Heart left ventricle (tissue), 13 donors: ENCODE measurements around the gene NPIPB5.
"Not testable (repeated sequence)": the region's sequence is repeated elsewhere in the genome, so short reads cannot be mapped to it uniquely, and the experiment has no call there.

Source experiments
- POLR2A ChIP-seq, 2 donors: fragments of 450-650 bp; IDR thresholded peaks; one replicate each; pipeline ENCODE4 v1.6.1; 2017; ENCODE audit warnings: antibody characterized with exemption in 2 of 2, mild to moderate bottlenecking in 2 of 2, moderate library complexity in 2 of 2
- TF ChIP-seq, protein P1 (sequence below), 12 donors: fragments of 200-600 bp; sonication (generic) in 4 of 12; IDR thresholded peaks; one replicate each; pipeline versions ENCODE4 v1.5.0 to v1.8.0; 2018 to 2022; ENCODE audit warnings: antibody characterized with exemption in 12 of 12, mild to moderate bottlenecking in 5 of 12
- donor health status: ischemic (EF 13 %, LVEDD 7.1; RV severe dilation, severe dysfunction).
- donor health status: DM: no; HTN: yes; CAD: no.
- donor health status: DM: no; HTN: no; CAD: no.
- donor health status: ischemic (EF 25% LVEDD 6.9; RV normal size, moderate dysfunction).
- donor health status: ischemic (EF 25% LVEDD 5.7; RV mildly dilated, moderate dysfunction).
- donor health status: ischemic (EF 35%, LVEDD 5.7; RV mildly dilated, moderate dysfunction).
- donor health status: nonischemic (EF 11% LVEDD 7.7; RV severe dilation, severe dysfunction).
- donor health status: DM: yes; HTN: yes; CAD: no.
- donor health status: PGD.
- donor health status: ischemic (EF 29% LVEDD 5.4; RV normal size, mild dysfunction).
- donor health status: nonischemic (EF 23%, LVEDD 6.1; RV moderate dilation, normal function).

DNA sequence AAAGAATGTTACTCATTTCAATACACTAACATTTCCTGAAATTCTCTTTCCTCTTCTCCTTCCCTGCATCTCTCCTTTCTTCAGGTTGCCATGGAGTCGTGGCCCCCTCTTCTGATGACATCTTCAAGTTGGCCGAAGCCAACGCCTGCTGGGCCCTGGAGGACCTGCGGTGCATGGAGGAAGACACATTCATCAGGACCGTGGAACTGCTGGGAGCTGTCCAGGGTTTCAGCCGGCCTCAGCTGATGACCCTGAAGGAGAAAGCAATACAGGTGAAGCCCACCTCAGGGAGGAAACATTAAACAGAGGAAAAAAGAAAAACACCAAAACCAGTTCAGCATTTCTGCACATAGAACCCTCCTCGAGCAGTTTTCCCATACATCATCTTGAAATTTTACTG, 46.1 kb downstream of the NPIPB5 start:
- TF ChIP-seq, protein P1, sequence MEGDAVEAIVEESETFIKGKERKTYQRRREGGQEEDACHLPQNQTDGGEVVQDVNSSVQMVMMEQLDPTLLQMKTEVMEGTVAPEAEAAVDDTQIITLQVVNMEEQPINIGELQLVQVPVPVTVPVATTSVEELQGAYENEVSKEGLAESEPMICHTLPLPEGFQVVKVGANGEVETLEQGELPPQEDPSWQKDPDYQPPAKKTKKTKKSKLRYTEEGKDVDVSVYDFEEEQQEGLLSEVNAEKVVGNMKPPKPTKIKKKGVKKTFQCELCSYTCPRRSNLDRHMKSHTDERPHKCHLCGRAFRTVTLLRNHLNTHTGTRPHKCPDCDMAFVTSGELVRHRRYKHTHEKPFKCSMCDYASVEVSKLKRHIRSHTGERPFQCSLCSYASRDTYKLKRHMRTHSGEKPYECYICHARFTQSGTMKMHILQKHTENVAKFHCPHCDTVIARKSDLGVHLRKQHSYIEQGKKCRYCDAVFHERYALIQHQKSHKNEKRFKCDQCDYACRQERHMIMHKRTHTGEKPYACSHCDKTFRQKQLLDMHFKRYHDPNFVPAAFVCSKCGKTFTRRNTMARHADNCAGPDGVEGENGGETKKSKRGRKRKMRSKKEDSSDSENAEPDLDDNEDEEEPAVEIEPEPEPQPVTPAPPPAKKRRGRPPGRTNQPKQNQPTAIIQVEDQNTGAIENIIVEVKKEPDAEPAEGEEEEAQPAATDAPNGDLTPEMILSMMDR (IDR thresholded peaks at IDR 0.05), result not testable (repeated sequence)
- not testable (repeated sequence) for TF ChIP-seq POLR2A (IDR thresholded peaks at IDR 0.05)
